H1 (cell line): Measurements from ENCODE around the gene IL17REL. TPM values are rescaled to one million over a fixed set of nuclear protein-coding genes. Genes with fewer than 3 reads are reported as not detected.

Source experiments
- CBX8 ChIP-seq: fragments of 300-800, 300-1000 bp; sonication (generic); IDR thresholded peaks from 2 replicates; pipeline ENCODE4 v1.7.1; 2016; ENCODE audit warnings: low read depth, low read length, borderline replicate concordance
- CEBPB ChIP-seq: IDR thresholded peaks from 2 replicates; pipeline ENCODE4 v1.6.1; 2012; ENCODE audit warnings: low read depth, low read length
- CTBP2 ChIP-seq: IDR thresholded peaks from 2 replicates; pipeline ENCODE4 v1.7.0; 2011; ENCODE audit warnings: borderline replicate concordance, mild to moderate bottlenecking, moderate library complexity, mixed read lengths, low read length; ENCODE audit not compliant: insufficient read depth, insufficient read length
- POLR2A ChIP-seq, 2 experiments: IDR thresholded peaks; 1 replicate in 1 of 2; 2 replicates in 1 of 2; pipeline ENCODE4 v1.6.1; 2011; ENCODE audit warnings: low read depth in 2 of 2, low read length in 2 of 2, mild to moderate bottlenecking in 2 of 2; ENCODE audit errors: control extremely low read depth in 1 of 2
- SP1 ChIP-seq: IDR thresholded peaks from 2 replicates; pipeline ENCODE4 v1.6.1; 2011; ENCODE audit warnings: low read depth, low read length
- polyA plus RNA-seq, 7 experiments: library from polyadenylated mRNA; depleted of rRNA in 3 of 7; stranded (reverse) in 5 of 7; unstranded in 2 of 7; fragments of >200 nt in 5 of 7; fragments of 200-250 nt in 2 of 7; gene quantifications; 1 replicate in 5 of 7; 2 replicates in 1 of 7; 4 replicates in 1 of 7; pipeline versions ENCODE4 v1.2.1 to v1.2.3, GENCODE V29; 2011 to 2013; ENCODE audit warnings: missing spikeins in 2 of 7, mixed read lengths in 2 of 7
- total RNA-seq: library from RNA; stranded (reverse); fragmentation: NEBNext Ultra II Directional; extraction: Animal tissue kit (Norgen Biotek cat#: 25700); gene quantifications from 2 replicates; pipeline ENCODE4 v1.2.1, GENCODE V29; 2021
- TF ChIP-seq, protein P1 (sequence below): IDR thresholded peaks from 2 replicates; pipeline ENCODE4 v1.6.1; 2012; ENCODE audit warnings: inconsistent platforms

Gene IL17REL
- total and polyA plus RNA-seq, 2 of the 8 experiments (the other 6 are each of a cell fraction or from before 2014, with no cell fraction given), result 0.15 to 0.20 TPM

DNA sequence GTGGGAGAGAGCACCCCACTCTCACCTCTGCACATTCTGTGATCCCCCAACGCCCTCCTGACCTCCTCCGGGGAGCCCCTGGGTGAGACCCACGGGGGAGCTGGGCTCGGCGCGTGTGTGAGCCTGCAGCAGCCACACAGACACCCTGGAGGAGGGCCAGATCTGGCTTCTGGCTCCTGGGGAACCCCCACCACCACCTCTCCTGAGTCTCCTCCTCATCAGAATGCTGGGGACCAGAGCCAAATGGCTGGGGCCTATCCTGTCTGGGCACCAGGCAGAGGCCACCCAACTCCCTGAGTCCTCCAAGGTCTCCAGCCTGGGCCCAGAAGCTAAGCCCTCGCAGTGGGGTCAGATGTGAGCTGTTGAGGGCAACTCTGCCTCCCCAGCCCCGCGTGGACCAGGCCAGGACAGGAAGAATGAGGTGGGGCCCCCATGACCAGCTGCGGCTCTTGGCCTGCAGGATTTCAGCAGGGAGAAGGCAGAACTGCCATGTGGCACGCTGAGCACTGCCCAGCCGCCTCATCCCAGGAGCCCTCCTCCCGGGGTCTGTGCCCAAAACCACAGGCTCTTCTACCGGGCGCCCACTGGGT is 57.5 kb downstream of the IL17REL start (continued):
- no peak for TF ChIP-seq CTBP2
- TF ChIP-seq SP1, result no peak
- TF ChIP-seq CBX8, result no peak
- no peak for TF ChIP-seq POLR2A (IDR thresholded peaks at IDR 0.05; ENCODE audit: control extremely low read depth in 1 of 2, low read depth in 2 of 2, low read length in 2 of 2)
- TF ChIP-seq CEBPB, result no peak
- TF ChIP-seq, protein P1, sequence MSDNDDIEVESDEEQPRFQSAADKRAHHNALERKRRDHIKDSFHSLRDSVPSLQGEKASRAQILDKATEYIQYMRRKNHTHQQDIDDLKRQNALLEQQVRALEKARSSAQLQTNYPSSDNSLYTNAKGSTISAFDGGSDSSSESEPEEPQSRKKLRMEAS, result no peak
